Transverse colon (tissue), 4 donors: ENCODE measurements around the gene KCNG1.

Source experiments
- CTCF ChIP-seq, 5 experiments: fragments of 200-600 bp in 3 of 5; fragments of 450-650 bp in 2 of 5; sonication (generic) in 3 of 5; IDR thresholded peaks; 1 replicate in 2 of 5; 2 replicates in 3 of 5; pipeline ENCODE4 v1.5.1; 2016 to 2017; ENCODE audit warnings: antibody characterized with exemption in 5 of 5, inconsistent platforms in 3 of 5, mild to moderate bottlenecking in 2 of 5, moderate library complexity in 1 of 5
- POLR2AphosphoS5 ChIP-seq, 3 donors: sonication (generic); formaldehyde crosslinking; IDR thresholded peaks; one replicate each; pipeline ENCODE4 v1.6.1; 2016; ENCODE audit warnings: antibody characterized with exemption in 3 of 3

- TF ChIP-seq CTCF (IDR thresholded peaks at IDR 0.05) (peak in 1 of 5 experiments; percentile 7), POLR2AphosphoS5 (IDR thresholded peaks at IDR 0.05) (peak in 1 of 3 donors; percentile 4)
Measured at GRCh38 chr20:50958615-50959542, 64.0 kb downstream of the KCNG1 start, which contains the start of gene MOCS3.
